ENCODE data around the gene PSPH.

The PSPH gene

DNA sequence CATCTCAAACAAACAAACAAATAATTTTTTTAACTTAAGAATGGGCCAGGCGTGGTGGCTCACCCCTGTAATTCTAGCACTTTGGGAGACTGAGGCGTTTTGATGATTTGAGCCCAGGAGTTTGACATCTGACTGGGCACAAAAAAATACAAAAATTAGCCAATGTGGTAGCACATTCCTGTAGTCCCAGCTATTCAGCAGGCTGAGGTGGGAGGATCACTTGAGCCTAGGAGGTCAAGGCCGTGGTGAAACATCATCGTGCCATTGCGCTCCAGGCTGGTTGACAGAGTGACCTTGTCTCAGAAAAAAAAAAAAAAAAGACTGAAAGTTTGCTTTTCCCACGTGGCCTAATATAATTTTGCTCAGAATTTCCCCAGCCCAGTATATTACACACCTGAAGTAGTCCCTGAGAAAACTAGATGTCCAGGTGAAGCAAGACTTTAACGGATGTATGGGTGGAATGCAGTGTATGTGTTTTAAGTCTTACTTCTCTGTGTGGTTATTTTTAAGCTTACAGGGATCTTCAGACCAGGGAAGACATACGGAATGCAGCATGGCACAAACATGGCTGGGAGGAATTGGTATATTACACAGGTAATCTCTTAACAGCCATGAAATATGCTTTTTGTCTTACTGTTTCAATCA, 54.3 kb downstream of the PSPH start:
- DNase-seq (ENCODE audit: low spot score): no peak

DNA sequence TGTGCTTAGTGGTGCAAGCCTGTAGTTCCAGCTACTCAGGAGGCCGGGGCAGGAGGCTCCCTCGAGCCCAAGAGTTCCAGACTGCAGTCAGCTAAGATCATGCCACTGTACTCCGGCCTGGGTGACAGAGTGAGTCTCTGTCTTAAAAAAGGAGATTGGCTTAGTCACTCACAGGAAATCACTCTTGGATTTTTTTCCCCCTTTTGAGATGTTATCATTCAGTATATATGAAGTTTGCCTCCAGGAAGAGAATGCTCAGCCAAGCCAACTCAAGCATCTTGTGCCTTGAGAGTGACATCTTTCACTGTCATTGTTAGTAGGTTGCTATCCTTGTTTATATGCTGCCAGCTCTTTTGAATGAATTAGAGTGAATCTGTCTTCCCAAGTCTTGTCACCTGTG, 58.9 kb downstream of the PSPH start:
- DNase-seq (ENCODE audit: low spot score): no peak

DNA sequence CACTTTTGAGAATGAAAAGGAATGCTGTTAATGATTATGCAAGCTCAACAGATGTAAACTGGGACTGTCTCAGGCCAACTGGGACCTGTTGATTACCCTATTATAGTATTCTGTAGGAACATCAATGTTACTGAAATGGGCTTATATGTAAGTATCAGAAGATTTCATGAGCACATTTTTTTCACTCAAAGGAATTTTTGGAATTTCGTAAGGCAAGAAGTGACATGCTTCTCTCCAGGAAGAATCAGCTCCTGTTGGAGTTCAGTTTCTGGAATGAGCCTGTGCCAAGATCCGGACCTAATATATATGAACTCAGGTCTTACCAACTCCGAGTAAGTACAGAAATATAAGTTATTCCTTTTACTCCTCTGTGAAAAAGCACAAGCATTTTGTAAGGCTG, 67.7 kb downstream of the PSPH start:
- peak; percentile 16 for DNase-seq (ENCODE audit: low spot score)

DNA sequence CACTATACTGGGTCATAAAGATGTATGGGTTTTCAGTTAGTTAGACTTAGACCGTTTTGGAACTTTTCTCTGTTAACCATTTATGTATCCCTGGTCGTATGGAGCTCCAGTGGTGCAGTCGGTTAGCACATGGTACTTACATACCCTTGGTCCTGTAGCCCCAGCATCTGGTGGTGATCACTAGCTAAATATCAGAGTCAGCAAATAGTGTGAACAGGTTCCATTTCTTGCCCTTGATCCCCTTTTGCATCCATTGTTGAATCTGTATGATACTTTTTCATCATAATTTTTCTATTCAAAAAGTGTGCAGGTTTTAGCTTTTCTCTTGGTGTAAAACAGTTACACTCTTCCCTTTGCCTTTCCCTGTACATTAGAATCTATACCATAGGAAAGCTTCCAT, 71.0 kb downstream of the PSPH start:
- DNase-seq (ENCODE audit: low spot score): no peak

- DNase-seq (ENCODE audit: low spot score): peak; percentile 54
Observed at GRCh38 chr7:55977831-55978230, 73.4 kb downstream of the PSPH start.

- DNase-seq (ENCODE audit: low spot score): no peak
Observed at GRCh38 chr7:55975988-55976633, 75.1 kb downstream of the PSPH start.

GRCh38 chr7:55973747-55974250, 77.4 kb downstream of the PSPH start:
- DNase-seq (ENCODE audit: low spot score): no peak

- DNase-seq (ENCODE audit: low spot score): peak; percentile 44
Observed at GRCh38 chr7:55970978-55971377, 80.3 kb downstream of the PSPH start.

GRCh38 chr7:55970561-55970960, 80.7 kb downstream of the PSPH start:
- DNase-seq (ENCODE audit: low spot score): no peak

DNA sequence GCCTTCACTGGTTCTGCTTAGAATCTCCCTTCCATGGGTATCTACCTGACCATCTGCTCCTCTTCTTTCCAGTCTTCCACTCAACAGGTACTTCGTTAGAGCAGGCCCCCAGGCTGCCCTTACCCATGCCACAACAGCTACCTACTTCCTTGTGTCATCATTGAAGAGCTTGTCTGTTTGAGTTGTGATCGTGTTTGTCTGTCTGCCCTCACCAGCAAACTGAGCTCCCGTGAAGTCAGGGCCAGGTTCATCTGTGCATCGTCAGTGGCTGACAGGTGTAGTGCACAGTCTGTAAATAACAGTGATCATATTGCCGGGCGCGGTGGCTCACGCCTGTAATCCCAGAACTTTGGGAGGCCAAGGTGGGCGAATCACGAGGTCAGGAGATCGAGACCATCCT, 81.9 kb downstream of the PSPH start:
- no peak for DNase-seq (ENCODE audit: low spot score)

GRCh38 chr7:55966851-55967250, 84.4 kb downstream of the PSPH start:
- DNase-seq (ENCODE audit: low spot score): no peak

- DNase-seq (ENCODE audit: low spot score): peak; percentile 30
Observed at GRCh38 chr7:55965805-55966421, 85.3 kb downstream of the PSPH start.

DNA sequence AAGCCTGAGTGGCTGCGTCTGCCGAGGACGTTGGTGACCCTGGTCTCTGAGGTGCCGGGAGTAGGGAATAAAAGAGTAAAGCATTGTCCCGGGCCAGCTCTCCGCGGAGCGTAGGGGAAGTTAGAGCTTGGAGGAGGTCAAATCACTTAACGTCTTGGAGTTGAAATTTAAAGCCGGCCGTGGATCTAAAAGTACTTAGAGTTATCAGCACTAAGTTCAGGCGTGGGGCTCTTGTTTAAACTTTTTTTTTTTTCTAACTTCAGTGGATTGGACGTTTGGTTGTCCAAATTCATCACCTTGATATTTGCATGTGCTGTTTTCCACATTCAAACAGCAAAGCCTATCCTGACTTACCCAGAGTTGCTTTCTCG, 86.2 kb downstream of the PSPH start:
- no peak for DNase-seq (ENCODE audit: low spot score)

DNA sequence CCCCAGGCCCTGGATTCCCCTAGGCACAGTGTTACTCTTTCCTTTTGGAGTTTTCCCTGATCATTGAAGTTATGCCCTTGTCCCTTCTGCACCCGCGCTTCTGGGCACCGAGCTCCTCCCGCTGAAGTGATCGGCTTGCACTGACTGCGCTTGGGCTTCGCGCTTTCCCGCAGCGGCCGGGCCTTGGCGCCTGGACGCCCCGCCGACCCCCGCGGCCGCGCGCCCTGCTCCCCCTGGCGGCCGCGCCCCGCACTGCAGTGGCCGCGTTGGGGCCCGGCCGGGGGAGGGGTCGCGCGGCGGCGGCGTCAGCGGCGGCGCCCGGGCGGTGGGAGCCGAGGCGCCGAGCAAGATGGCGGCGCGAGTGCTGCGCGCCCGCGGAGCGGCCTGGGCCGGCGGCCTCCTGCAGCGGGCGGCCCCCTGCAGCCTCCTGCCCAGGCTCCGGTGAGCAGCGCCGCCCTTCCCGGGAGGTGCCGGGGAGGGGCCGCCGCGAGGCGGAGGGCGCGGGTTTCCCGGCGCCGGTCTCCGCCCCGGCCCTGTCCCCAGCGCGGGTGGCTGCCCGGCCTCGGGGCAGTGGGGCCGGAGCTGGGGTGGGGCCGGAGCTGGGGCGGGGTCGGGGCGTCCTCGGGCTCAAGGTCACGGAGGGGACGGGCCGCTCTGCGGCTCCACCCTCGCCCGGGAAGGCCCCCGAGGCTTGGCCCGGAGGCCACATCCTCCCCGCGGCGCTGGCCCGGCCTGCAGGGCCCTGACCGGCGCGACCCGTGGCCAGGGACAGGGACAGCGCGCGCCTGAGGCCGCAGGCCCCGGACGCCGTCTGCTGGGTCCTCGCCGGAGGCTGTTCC, 86.8 kb downstream of the PSPH start, which contains the start of gene NIPSNAP2:
Gene NIPSNAP2 (plus strand): TSS at position 325 of the 839 bp plus-strand sequence. CDS start 25 bp downstream, at position 350.
- DNase-seq (ENCODE audit: low spot score): peak; percentile 81

DNA sequence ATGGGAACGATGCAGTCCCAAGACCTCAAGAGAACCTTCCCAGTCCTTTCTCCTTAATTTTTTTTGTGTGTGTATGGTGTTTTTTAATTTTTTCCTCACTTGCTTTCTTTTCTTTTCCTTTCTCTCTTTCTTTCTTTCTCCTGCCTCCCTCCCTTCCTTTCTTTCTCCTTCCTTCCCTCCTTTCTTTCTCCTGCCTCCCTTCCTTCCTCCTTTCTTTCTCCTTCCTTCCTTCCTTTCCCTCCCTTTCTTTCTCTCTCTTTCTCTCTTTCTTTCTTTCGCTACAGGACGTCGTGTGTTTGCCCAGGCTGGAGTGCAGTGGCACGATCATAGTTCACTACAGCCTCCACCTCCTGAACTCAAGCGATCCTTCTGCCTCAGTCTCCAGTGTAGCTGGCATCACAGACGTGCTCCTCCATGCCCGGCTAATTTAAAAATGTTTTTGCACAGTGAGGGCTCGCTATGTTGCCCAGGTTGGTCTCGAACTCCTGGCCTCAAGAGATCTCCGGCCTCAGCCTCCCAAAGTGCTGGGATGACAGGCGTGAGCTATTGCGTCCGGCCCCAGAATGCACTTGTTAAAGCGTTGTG, 87.6 kb downstream of the PSPH start:
- DNase-seq (ENCODE audit: low spot score): no peak

GRCh38 chr7:55962014-55962413, 89.2 kb downstream of the PSPH start:
- DNase-seq (ENCODE audit: low spot score): no peak

Measured in kidney tubule cell (primary cell).